Omental fat pad (tissue), 4 donors: Measurements from ENCODE around the gene CCKAR. TPM values are rescaled to one million over a fixed set of nuclear protein-coding genes. Genes with fewer than 3 reads are reported as not detected.

Source experiments
- ATAC-seq: fragments of 150-250 bp; one replicate; pipeline ENCODE4 v1.9.1; 2016; ENCODE audit warnings: mild to moderate bottlenecking, moderate library complexity; ENCODE audit not compliant: low FRiP score
- DNase-seq: peaks from one replicate; pipeline ENCODE4 v3.0.0-alpha.2; 2019; ENCODE audit warnings: low spot score
- total RNA-seq, 4 donors: library from RNA; depleted of rRNA; stranded (reverse); fragments of >200 nt; gene quantifications; one replicate each; pipeline ENCODE4 v1.1.0, GENCODE V29; 2016
- TF ChIP-seq, protein P1 (sequence below), 3 donors: fragments of 450-650 bp; IDR thresholded peaks; one replicate each; pipeline ENCODE4 v1.5.1; 2016 to 2017; ENCODE audit warnings: antibody characterized with exemption in 3 of 3, mild to moderate bottlenecking in 3 of 3, moderate library complexity in 2 of 3

The CCKAR gene
- total RNA-seq, 4 donors from 2014 or later: not detected

DNA sequence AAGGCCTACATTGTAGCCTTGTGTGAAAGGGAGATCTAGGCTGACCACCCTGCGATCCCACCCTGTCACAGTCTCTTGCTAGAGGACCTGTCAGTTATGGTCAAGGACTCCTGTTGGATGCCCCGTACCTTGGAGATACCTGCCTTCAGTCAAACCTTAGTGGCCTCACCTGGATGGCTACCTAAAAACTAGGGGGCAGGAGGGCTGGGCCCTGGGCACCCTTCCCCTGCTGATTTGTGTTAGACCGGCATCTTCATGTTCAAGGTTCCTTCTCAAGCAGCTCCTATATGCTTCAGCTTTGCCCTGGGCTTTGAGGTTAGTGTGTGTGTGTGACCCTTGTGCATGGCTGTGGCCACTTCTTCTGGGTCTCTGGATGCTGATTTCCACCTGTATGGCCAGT lies 35.3 kb downstream of the CCKAR start:
- TF ChIP-seq, protein P1, sequence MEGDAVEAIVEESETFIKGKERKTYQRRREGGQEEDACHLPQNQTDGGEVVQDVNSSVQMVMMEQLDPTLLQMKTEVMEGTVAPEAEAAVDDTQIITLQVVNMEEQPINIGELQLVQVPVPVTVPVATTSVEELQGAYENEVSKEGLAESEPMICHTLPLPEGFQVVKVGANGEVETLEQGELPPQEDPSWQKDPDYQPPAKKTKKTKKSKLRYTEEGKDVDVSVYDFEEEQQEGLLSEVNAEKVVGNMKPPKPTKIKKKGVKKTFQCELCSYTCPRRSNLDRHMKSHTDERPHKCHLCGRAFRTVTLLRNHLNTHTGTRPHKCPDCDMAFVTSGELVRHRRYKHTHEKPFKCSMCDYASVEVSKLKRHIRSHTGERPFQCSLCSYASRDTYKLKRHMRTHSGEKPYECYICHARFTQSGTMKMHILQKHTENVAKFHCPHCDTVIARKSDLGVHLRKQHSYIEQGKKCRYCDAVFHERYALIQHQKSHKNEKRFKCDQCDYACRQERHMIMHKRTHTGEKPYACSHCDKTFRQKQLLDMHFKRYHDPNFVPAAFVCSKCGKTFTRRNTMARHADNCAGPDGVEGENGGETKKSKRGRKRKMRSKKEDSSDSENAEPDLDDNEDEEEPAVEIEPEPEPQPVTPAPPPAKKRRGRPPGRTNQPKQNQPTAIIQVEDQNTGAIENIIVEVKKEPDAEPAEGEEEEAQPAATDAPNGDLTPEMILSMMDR (IDR thresholded peaks at IDR 0.05): no peak
- no peak for DNase-seq
- ATAC-seq: no peak

DNA sequence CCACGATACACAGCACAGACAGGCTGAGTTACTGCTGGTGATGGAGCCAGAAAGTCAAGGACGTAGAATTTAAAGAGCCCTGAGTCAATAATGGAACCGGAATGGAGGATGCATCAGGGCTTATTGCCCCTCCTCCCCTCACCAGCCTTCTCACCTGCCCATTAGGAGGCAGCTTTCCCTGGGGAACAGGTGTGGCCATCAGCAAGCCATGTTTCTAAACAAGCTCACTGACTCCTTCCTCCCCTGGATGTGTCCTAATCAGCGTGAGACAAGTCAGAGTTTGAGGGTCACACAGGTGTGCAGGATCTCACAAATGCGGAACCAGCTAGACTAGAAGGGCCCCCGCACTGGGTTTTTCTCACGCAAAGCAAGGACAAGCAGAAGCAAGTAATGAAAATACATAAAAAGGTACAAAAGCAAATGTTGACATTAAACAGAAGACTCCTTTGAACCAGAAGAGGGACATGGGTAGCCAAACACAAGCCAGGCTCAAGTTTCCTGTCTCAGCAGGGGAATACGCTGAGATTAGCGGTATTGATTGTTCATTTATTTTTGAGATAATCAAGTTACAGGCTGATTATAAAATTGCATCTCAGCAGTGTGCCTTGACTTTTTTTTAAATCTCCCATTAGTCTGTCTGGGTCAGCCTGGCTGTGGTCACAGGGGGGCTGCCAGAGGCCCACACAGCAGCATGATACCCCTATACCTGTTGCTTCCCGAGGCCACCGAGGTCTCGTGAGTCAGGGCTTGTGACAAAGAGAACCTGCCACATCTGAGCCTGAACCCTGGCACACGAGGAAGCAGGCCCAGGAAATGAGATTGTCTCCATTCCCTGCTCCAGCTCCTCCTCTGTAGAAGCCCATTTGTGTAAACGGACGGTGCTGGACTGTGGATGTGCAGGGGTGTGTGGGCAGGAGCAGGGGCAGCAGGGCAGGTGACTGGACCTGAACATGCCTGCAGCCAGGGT lies 37.4 kb downstream of the CCKAR start:
- TF ChIP-seq, protein P1 (IDR thresholded peaks at IDR 0.05): no peak
- DNase-seq: no peak
- ATAC-seq: no peak

DNA sequence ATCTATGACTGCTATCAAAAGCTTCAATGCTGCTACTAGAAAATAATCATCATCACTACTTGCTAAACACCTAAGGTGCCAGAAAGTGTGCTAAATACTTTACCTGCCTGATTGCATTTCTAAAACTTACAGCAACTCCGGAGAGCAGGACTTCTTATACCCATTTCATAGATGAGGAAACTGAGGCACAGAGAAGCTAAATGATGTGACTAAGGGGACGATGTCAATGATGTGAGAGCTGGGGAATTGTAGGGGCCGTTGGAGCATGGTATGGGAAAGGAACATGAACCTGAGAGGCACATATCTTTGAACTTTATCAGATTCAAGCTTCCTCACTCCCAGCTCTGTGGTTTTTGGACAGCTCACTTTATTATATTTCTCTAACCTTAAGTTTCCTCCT lies 38.7 kb downstream of the CCKAR start:
- DNase-seq: no peak
- ATAC-seq: no peak
- TF ChIP-seq, protein P1 (IDR thresholded peaks at IDR 0.05): no peak

DNA sequence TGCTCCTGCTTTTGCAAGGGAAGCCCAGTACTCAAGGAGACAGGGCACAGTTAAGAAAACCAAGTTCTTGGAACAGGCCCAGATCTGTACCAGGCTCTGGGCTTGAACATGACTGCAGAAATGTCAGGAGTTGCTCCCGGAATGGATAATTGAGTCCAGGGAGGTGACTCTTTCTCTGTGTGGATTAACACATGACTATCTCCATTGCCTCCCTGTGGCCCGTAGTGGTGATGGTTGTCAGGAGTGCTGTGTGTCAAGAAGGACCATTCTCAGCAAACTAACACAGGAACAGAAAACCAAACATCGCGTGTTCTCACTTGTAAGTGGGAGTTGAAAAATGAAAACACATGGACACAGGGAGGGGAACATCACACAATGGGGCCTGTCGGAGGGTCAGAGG lies 39.9 kb downstream of the CCKAR start:
- ATAC-seq (no peak), DNase-seq (no peak)
- TF ChIP-seq, protein P1 (IDR thresholded peaks at IDR 0.05): no peak

DNA sequence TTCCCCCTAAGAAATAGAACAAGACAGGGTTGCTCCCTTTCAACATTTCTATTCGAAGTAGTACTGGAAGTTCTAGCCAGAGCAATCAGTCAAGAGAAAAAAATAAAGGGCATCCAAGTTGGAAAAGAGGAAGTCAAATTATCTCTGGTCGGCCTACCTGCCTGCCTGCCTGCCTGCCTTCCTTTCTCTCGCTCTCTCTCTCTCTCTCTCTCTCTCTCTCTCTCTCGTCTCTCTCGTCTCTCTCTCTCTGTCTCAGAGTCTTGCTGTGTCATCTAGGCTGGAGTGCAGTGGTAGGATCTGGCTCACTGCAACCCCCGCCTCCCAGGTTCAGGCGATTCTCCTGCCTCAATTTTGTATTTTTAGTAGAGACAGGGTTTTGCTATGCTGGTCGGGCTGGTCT lies 42.9 kb downstream of the CCKAR start:
- ATAC-seq (no peak), DNase-seq (no peak)
- TF ChIP-seq, protein P1 (IDR thresholded peaks at IDR 0.05): no peak

DNA sequence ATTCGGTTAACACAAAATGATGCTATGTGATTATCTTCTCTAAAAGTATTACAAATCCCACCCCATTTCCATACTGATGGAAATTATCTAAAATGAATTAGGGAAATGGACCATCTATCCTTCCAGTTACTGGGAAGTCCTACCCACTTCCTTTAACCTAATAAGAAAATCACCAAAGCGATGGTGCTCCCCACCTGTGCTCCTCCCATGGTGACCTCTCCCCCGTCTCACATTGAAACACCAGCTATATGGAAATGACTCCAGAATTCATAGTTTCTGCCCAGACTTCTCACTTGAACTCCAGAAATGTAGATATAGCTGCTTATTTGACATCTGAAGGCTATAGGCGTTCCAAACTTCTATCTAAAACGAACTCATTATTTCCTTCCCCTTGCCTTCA lies 48.5 kb downstream of the CCKAR start:
- ATAC-seq (no peak), DNase-seq (no peak)
- TF ChIP-seq, protein P1 (IDR thresholded peaks at IDR 0.05): no peak

DNA sequence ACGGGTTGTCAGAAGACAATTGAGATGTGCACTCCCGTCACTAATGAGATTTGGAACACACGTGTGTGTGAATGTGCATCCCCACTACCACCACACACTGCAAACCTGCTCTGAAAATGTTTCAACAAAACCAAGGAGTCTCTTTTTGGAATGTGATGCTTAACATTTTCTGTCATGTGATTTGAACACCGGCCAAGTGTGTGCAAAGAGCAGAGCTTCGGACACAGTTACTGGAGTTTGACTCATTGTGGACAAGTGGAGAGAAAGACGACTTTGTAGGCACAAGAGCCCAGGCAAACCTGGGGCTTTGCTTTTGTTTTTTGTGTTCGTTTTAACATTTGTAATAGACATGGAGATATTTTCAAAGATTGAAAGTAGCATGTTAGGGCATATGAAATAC lies 49.2 kb downstream of the CCKAR start:
- TF ChIP-seq, protein P1 (IDR thresholded peaks at IDR 0.05): no peak
- peak; percentile 50 for ATAC-seq

More for the DNA sequence above, 49.2 kb downstream of the CCKAR start:
- DNase-seq: no peak
